ENCODE data around the gene HDHD2. TPM values are rescaled to one million over a fixed set of nuclear protein-coding genes. Genes with fewer than 3 reads are reported as not detected.

Gene HDHD2
- total RNA-seq (2022; extraction: Qiagen RNA extraction; ENCODE audit: low read depth), result 7.6 to 10.5 TPM (median 9.4 TPM) in 5 replicates

GRCh38 chr18:47150029-47150823 is at the start of gene HDHD2:
Gene HDHD2, minus strand, starts transcription at chr18:47150500. Its CDS starts 14,061 bp downstream, at chr18:47136439.

GRCh38 chr18:47175898-47176575 is 25.7 kb upstream of the HDHD2 start, which contains the start of gene IER3IP1:
Gene IER3IP1, minus strand, starts transcription at chr18:47176364. Its CDS starts 87 bp downstream, at chr18:47176277.

Other genes starting within 250 kb of the HDHD2 start
- gene PIAS2, start 233.0 kb downstream of the HDHD2 start, total RNA-seq (2022; extraction: Qiagen RNA extraction; ENCODE audit: low read depth), result 8.1 to 8.9 TPM (median 8.2 TPM) in 5 replicates
- gene KATNAL2, start 232.9 kb downstream of the HDHD2 start, total RNA-seq (2022; extraction: Qiagen RNA extraction; ENCODE audit: low read depth), result 1.5 to 1.9 TPM (median 1.7 TPM) in 5 replicates
- gene ELOA2, start 114.9 kb downstream of the HDHD2 start, total RNA-seq (2022; extraction: Qiagen RNA extraction; ENCODE audit: low read depth), result not detected in 5 replicates
- 17.4 to 32.5 TPM (median 19.5 TPM) in 5 replicates for gene IER3IP1, start 25.9 kb upstream of the HDHD2 start, total RNA-seq (2022; extraction: Qiagen RNA extraction; ENCODE audit: low read depth)
- not detected in 5 replicates for gene SKOR2, start 101.2 kb upstream of the HDHD2 start, total RNA-seq (2022; extraction: Qiagen RNA extraction; ENCODE audit: low read depth)

Measured in A549 treated with CpdA at 1 μM for 4 hours (cell line).